Fibroblast of lung (primary cell): ENCODE measurements around the gene MEX3A. TPM values are rescaled to one million over a fixed set of nuclear protein-coding genes. Genes with fewer than 3 reads are reported as not detected.
A peak's percentile ranks its signal among the peaks of the same experiment; 100 is the strongest.

Source experiments
- DNase-seq, 2 donors: peaks; one replicate each; pipeline versions ENCODE4 v3.0.0 to v3.0.0-alpha.2; 2010; ENCODE audit warnings: low read depth in 2 of 2
- H2AFZ ChIP-seq: 2 replicates; pipeline ENCODE4 v1.5.1; 2012; ENCODE audit warnings: low read length, control low read depth, inconsistent platforms
- H3K27ac ChIP-seq: 2 replicates; pipeline ENCODE4 v1.5.1; 2011; ENCODE audit warnings: low read length, control low read depth; ENCODE audit not compliant: insufficient read depth
- H3K27me3 ChIP-seq: 2 replicates; pipeline ENCODE4 v1.5.1; 2011; ENCODE audit warnings: mild to moderate bottlenecking, low read length; ENCODE audit not compliant: control insufficient read depth, insufficient read depth
- H3K36me3 ChIP-seq: 2 replicates; pipeline ENCODE4 v1.5.1; 2011; ENCODE audit warnings: low read length; ENCODE audit not compliant: control insufficient read depth, insufficient read depth
- H3K4me1 ChIP-seq: 2 replicates; pipeline ENCODE4 v1.5.1; 2011; ENCODE audit warnings: low read length; ENCODE audit not compliant: control insufficient read depth, insufficient read depth; ENCODE audit errors: extremely low read depth
- H3K4me2 ChIP-seq: 2 replicates; pipeline ENCODE4 v1.5.1; 2011; ENCODE audit warnings: low read length, control low read depth; ENCODE audit not compliant: insufficient read depth; ENCODE audit errors: extremely low read depth
- H3K4me3 ChIP-seq, 4 experiments: fragments of 200-600 bp in 1 of 4; sonication (generic) in 1 of 4; replicated peaks in 1 of 4; 2 replicates each; pipeline ENCODE4 v1.5.1; 2011 to 2016; ENCODE audit warnings: low read length in 4 of 4, low read depth in 3 of 4, mild to moderate bottlenecking in 3 of 4, control low read depth in 2 of 4, inconsistent platforms in 1 of 4, mixed read lengths in 1 of 4; ENCODE audit not compliant: insufficient read depth in 1 of 4; ENCODE audit errors: control extremely low read depth in 1 of 4
- H3K79me2 ChIP-seq: 2 replicates; pipeline ENCODE4 v1.5.1; 2012; ENCODE audit warnings: mild to moderate bottlenecking, low read length, inconsistent platforms; ENCODE audit not compliant: control insufficient read depth, insufficient read depth
- H3K9ac ChIP-seq: 2 replicates; pipeline ENCODE4 v1.5.1; 2011; ENCODE audit warnings: mild to moderate bottlenecking, low read length, control low read depth; ENCODE audit not compliant: insufficient read depth
- H3K9me3 ChIP-seq: 2 replicates; pipeline ENCODE4 v1.5.1; 2012; ENCODE audit warnings: low read depth, low read length; ENCODE audit not compliant: control insufficient read depth, insufficient read depth
- H4K20me1 ChIP-seq: 2 replicates; pipeline ENCODE4 v1.5.1; 2011; ENCODE audit warnings: low read length; ENCODE audit not compliant: control insufficient read depth, insufficient read depth; ENCODE audit errors: extremely low read depth
- EZH2 ChIP-seq: IDR thresholded peaks from 2 replicates; pipeline ENCODE4 v1.5.1; 2012; ENCODE audit warnings: low read length, control low read depth, mild to moderate bottlenecking; ENCODE audit errors: missing control alignments
- polyA plus RNA-seq, 2 donors: library from polyadenylated mRNA; depleted of rRNA in 1 of 2; stranded (reverse) in 1 of 2; unstranded in 1 of 2; fragments of >200 nt; gene quantifications; 2 replicates each; pipeline ENCODE4 v1.2.1, GENCODE V29; 2011 to 2012; ENCODE audit warnings: missing spikeins in 1 of 2
- total RNA-seq: library from RNA; depleted of rRNA; stranded (reverse); fragments of >200 nt; gene quantifications from 2 replicates; pipeline ENCODE4 v1.2.1, GENCODE V29; 2014
- TF ChIP-seq, protein P1 (sequence below), 2 donors: IDR thresholded peaks in 1 of 2; conservative IDR thresholded peaks in 1 of 2; 1 replicate in 1 of 2; 2 replicates in 1 of 2; pipeline ENCODE4 v1.5.1; 2011 to 2012; ENCODE audit warnings: low read length in 2 of 2, control low read depth in 1 of 2, inconsistent platforms in 1 of 2, low read depth in 1 of 2, mild to moderate bottlenecking in 1 of 2

The MEX3A gene
- total and polyA plus RNA-seq, 2 donors (not counting 1 experiment from before 2014, with no cell fraction given): 0.96 to 1.7 TPM

GRCh38 chr1:156033011-156033410 is 49.3 kb downstream of the MEX3A start:
- TF ChIP-seq, protein P1, sequence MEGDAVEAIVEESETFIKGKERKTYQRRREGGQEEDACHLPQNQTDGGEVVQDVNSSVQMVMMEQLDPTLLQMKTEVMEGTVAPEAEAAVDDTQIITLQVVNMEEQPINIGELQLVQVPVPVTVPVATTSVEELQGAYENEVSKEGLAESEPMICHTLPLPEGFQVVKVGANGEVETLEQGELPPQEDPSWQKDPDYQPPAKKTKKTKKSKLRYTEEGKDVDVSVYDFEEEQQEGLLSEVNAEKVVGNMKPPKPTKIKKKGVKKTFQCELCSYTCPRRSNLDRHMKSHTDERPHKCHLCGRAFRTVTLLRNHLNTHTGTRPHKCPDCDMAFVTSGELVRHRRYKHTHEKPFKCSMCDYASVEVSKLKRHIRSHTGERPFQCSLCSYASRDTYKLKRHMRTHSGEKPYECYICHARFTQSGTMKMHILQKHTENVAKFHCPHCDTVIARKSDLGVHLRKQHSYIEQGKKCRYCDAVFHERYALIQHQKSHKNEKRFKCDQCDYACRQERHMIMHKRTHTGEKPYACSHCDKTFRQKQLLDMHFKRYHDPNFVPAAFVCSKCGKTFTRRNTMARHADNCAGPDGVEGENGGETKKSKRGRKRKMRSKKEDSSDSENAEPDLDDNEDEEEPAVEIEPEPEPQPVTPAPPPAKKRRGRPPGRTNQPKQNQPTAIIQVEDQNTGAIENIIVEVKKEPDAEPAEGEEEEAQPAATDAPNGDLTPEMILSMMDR (conservative IDR thresholded peaks at IDR 0.05 in 1 of 2, IDR thresholded peaks at IDR 0.05 in 1 of 2; ENCODE audit: low read depth in 1 of 2, low read length in 2 of 2): no peak
- no peak for TF ChIP-seq EZH2
- no peak overlapping the region for H3K27ac ChIP-seq
- H3K9me3 ChIP-seq: no peaks in the 10 kb centered on the region
- peak in 1 of 2 donors; percentile 24 for DNase-seq
- no peaks in the 10 kb centered on the region for H3K79me2 ChIP-seq
- H3K9ac ChIP-seq: no peak overlapping the region
- H3K27me3 ChIP-seq: no peaks in the 10 kb centered on the region
- H2AFZ ChIP-seq: peak overlapping the region; percentile 33
- no peaks in the 10 kb centered on the region for H4K20me1 ChIP-seq
- no peaks in the 10 kb centered on the region for H3K4me1 ChIP-seq
- H3K36me3 ChIP-seq: no peaks in the 10 kb centered on the region
- H3K4me3 ChIP-seq: no peak overlapping the region
- no peak overlapping the region for H3K4me2 ChIP-seq

DNA sequence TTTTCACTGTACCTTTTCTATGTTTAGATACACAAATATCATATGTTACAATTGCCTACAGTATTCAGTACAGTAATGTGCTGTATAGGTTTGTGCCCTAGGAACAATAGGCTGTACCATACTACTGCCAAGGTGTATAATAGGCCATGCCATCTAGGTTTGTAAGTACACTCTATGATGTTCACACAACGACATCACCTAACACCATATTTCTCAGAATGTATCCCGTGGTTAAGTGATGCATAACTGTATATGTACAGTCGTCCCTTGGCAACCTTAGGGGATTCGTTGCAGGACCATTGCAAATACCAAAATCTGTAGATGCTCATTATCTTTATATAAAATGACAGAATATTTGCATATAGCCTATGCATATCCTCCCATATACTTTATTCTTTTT is 55.7 kb downstream of the MEX3A start:
- Histone ChIP-seq H3K4me3 (no peak overlapping the region), H3K4me2 (no peak overlapping the region), H2AFZ (no peak overlapping the region), H3K36me3 (no peaks in the 10 kb centered on the region), H3K79me2 (no peaks in the 10 kb centered on the region), H3K27ac (no peak overlapping the region), H3K9me3 (no peaks in the 10 kb centered on the region), H3K9ac (no peak overlapping the region), H4K20me1 (no peaks in the 10 kb centered on the region), H3K27me3 (no peaks in the 10 kb centered on the region), H3K4me1 (no peaks in the 10 kb centered on the region)
- DNase-seq: no peak
- TF ChIP-seq, protein P1 (conservative IDR thresholded peaks at IDR 0.05 in 1 of 2, IDR thresholded peaks at IDR 0.05 in 1 of 2; ENCODE audit: low read depth in 1 of 2, low read length in 2 of 2): no peak
- no peak for TF ChIP-seq EZH2

GRCh38 chr1:156025876-156026275 is 56.4 kb downstream of the MEX3A start:
- TF ChIP-seq, protein P1 (conservative IDR thresholded peaks at IDR 0.05 in 1 of 2, IDR thresholded peaks at IDR 0.05 in 1 of 2; ENCODE audit: low read depth in 1 of 2, low read length in 2 of 2): peak; percentile 52 to 78
- no peak for TF ChIP-seq EZH2
- no peaks in the 10 kb centered on the region for H3K4me1 ChIP-seq
- H3K4me3 ChIP-seq: no peak overlapping the region
- DNase-seq: peak; percentile 36 to 39
- H3K9ac ChIP-seq: no peak overlapping the region
- peak overlapping the region; percentile 93 for H2AFZ ChIP-seq
- no peaks in the 10 kb centered on the region for H3K79me2 ChIP-seq
- H3K27me3 ChIP-seq: no peaks in the 10 kb centered on the region
- no peaks in the 10 kb centered on the region for H3K9me3 ChIP-seq
- H3K4me2 ChIP-seq: no peak overlapping the region
- H3K27ac ChIP-seq: no peak overlapping the region
- no peaks in the 10 kb centered on the region for H3K36me3 ChIP-seq
- no peaks in the 10 kb centered on the region for H4K20me1 ChIP-seq
